ENCODE measurements around the gene MICAL3.

DNA sequence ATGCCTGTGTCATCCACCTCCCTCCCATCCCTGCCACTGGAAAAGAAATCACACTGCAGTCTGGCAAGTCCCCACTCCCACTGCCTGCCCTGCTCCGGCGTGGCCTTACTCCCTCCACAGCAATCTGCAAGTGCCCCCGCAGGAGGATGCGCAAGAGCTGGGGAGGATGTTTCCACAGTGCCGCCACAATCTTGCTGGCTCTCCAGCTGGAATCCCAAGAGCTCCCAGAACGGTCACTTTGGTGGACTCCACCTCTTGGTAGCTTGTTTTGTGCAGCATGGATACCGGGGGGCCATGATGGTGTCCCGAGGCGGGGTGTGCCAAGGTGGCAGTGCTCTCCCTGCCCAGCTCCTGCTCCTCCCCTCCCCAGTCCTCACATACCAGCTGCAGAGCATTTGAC, 76.3 kb downstream of the MICAL3 start:
- TF ChIP-seq, protein P1, sequence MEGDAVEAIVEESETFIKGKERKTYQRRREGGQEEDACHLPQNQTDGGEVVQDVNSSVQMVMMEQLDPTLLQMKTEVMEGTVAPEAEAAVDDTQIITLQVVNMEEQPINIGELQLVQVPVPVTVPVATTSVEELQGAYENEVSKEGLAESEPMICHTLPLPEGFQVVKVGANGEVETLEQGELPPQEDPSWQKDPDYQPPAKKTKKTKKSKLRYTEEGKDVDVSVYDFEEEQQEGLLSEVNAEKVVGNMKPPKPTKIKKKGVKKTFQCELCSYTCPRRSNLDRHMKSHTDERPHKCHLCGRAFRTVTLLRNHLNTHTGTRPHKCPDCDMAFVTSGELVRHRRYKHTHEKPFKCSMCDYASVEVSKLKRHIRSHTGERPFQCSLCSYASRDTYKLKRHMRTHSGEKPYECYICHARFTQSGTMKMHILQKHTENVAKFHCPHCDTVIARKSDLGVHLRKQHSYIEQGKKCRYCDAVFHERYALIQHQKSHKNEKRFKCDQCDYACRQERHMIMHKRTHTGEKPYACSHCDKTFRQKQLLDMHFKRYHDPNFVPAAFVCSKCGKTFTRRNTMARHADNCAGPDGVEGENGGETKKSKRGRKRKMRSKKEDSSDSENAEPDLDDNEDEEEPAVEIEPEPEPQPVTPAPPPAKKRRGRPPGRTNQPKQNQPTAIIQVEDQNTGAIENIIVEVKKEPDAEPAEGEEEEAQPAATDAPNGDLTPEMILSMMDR (IDR thresholded peaks at IDR 0.05), result no peak
- TF ChIP-seq POLR2A (IDR thresholded peaks at IDR 0.05), result no peak
